Adrenal gland (tissue), 12 donors: ENCODE measurements around the gene PPT2. TPM values are rescaled to one million over a fixed set of nuclear protein-coding genes. Genes with fewer than 3 reads are reported as not detected.
"Not testable (repeated sequence)": the region's sequence is repeated elsewhere in the genome, so short reads cannot be mapped to it uniquely, and the experiment has no call there.

ENCODE experiments used
- DNase-seq, 7 donors: peaks; one replicate each; pipeline ENCODE4 v3.0.0-alpha.2; 2019 to 2020
- H3K27ac ChIP-seq, 5 donors: fragments of 200-600 bp; sonication (generic) in 4 of 5; 1 replicate in 3 of 5; 2 replicates in 2 of 5; pipeline versions ENCODE4 v1.5.1 to v1.8.0; 2016 to 2020; ENCODE audit warnings: mild to moderate bottlenecking in 1 of 5
- H3K27me3 ChIP-seq: fragments of 200-600 bp; 2 replicates; pipeline ENCODE4 v1.8.0; 2021
- H3K36me3 ChIP-seq, 2 donors: fragments of 200-600 bp; replicated peaks in 1 of 2; 1 replicate in 1 of 2; 2 replicates in 1 of 2; pipeline versions ENCODE4 v1.5.1 to v1.8.0; 2018 to 2022
- H3K4me1 ChIP-seq, 2 donors: fragments of 200-600 bp; replicated peaks in 1 of 2; 1 replicate in 1 of 2; 2 replicates in 1 of 2; pipeline versions ENCODE4 v1.5.1 to v1.8.0; 2018 to 2021
- H3K4me3 ChIP-seq, 4 donors: fragments of 200-600 bp; sonication (generic) in 3 of 4; one replicate each; pipeline ENCODE4 v1.5.1; 2016 to 2018
- H3K9me3 ChIP-seq, 3 donors: fragments of 200-600 bp; sonication (generic) in 1 of 3; replicated peaks in 1 of 3; 1 replicate in 2 of 3; 2 replicates in 1 of 3; pipeline versions ENCODE4 v1.5.1 to v1.8.0; 2016 to 2021
- POLR2A ChIP-seq, 2 donors: fragments of 450-650 bp; IDR thresholded peaks; one replicate each; pipeline ENCODE4 v1.6.1; 2017; ENCODE audit warnings: antibody characterized with exemption in 2 of 2, mild to moderate bottlenecking in 2 of 2, moderate library complexity in 1 of 2
- WGBS, 4 donors: extraction: QIAGEN DNeasy Blood & Tissue Kit in 2 of 4; methylation state at CpG; one replicate each; pipeline versions ENCODE4 v1.1.5 to v1.1.7; 2013 to 2017; 5-methylcytosine and 5-hydroxymethylcytosine counted together
- intact Hi-C, 2 donors: fragments of 100-400 bp; cut with DNase I; formaldehyde crosslinking; loops; one replicate each; pipeline versions ENCODE4 v1.14.1 to v1.15.0; 2022 to 2023
- polyA plus RNA-seq, 3 donors: library from polyadenylated mRNA; stranded (reverse); fragments of 200-250 nt in 2 of 3; fragments of 350-450 nt in 1 of 3; fragmentation: Illumina TruSeq in 1 of 3; extraction: RNeasy Lipid Tissue Mini Kit (QIAGEN cat#74804) in 1 of 3; gene quantifications; one replicate each; pipeline ENCODE4 v1.2.3, GENCODE V29; 2013 to 2014
- total RNA-seq, 9 donors: library from RNA; depleted of rRNA in 4 of 9; stranded (reverse); fragments of >200 nt in 4 of 9; fragments of 120-200 nt in 1 of 9; fragmentation: NEBNext Ultra II Directional in 1 of 9; extraction: Animal tissue kit (Norgen Biotek cat#: 25700) in 1 of 9; gene quantifications; one replicate each; pipeline versions ENCODE4 v1.1.0 to v1.2.4, GENCODE V29; 2013 to 2023
- TF ChIP-seq, protein P1 (sequence below), 6 experiments: fragments of 450-650 bp in 4 of 6; fragments of 200-600 bp in 2 of 6; sonication (generic) in 1 of 6; IDR thresholded peaks; 1 replicate in 5 of 6; 2 replicates in 1 of 6; pipeline versions ENCODE4 v1.5.1 to v1.8.0; 2016 to 2021; ENCODE audit warnings: antibody characterized with exemption in 6 of 6, mild to moderate bottlenecking in 2 of 6, moderate library complexity in 1 of 6
- donor health status: healthy with polysubstance abuse.
- donor health status: Bipolar disorder and iron deficiency.
- donor health status: DM: yes; HTN: yes; CAD: no.
- donor health status: DM: no; HTN: no; CAD: no.
- donor health status: DM: no; HTN: no; CAD: no.
- donor health status: DM: yes; HTN: yes; CAD: no.

Gene PPT2
- total and polyA plus RNA-seq, 12 donors = 10.4 to 33.6 (median 23.1) TPM

DNA sequence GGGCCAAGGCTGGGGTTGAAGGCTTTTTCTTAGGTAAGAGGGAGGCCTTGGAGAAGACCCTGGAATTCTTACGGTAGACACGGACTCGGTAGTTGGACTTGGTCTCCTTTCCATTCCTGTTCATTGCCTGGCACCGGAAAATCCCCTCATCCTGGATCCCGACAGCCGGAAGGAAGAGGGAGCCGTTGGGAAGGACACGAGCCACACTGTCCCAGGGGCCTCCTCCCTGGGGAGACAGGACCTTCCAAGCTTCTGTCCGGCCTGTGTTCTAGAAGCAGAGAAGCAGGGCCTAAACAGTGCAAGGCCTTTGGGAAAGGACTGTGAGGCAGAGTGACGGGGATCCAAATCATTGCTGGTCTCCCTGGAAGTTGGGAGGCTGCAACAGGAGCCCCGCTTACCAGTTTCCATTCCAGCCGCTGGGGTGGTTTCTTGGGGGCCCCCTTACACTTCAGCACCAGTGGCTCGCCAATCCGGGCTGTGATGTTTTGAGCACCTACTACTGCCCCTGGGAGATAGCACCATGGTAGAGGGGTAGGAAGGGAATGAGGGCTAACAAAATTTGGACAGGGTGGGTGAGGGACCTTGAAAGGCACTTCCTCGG, 29.6 kb downstream of the PPT2 start:
- H3K9me3 ChIP-seq = no peaks in the 10 kb centered on the region
- H3K36me3 ChIP-seq = peaks cover 0 to 60% of the 10 kb centered on the region in 2 donors
- TF ChIP-seq POLR2A (IDR thresholded peaks at IDR 0.05) = no peak
- WGBS, 4 donors = 59 to 73% (median 69%) methylated on average over 13 to 15 of the region's 15 CpGs
- intact Hi-C loops = no loop called here
- no peak overlapping the region for H3K4me3 ChIP-seq
- peaks cover 16 to 39% of the 10 kb centered on the region in 2 donors for H3K4me1 ChIP-seq
- H3K27ac ChIP-seq = peak overlapping the region in 2 of 5 donors; percentile 49 to 80
- DNase-seq = peak in 1 of 7 donors; percentile 16
- no peaks in the 10 kb centered on the region for H3K27me3 ChIP-seq

DNA sequence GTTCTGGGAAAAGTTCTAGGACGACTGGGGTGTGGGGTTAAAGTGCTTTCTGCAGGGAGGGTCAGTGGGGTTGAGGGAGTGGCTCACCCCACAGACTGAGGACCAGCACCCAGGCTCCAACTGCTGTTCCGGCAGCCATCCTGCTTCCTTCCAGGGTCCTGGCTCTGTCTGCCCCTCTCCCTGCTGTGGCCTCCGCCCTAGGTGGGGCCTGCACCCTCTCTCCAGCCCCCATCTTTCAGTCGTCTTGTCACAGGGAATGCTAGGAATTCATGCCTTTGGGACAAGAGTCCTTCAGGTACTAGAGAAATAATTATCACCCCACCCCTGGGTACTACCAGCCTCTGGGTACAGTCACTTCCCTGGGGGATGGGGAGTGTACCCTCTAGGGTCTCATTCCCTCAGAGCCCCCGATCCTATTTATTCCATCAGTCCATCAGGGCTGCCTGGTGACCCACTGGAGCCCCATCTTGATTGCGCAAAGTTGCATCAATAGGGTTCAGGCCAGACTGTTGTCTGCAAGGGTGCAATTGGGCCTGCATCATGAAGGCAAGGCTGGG, 30.2 kb downstream of the PPT2 start, which contains the start of gene AGER:
AGER (minus strand) TSS at position 170 of the 557 bp plus-strand sequence; CDS start at position 139, 31 bp downstream.
- Histone ChIP-seq H3K27ac (peak within 1 kb of the TSS in 2 of 5 donors; percentile 54 to 80), H3K9me3 (no peaks in the 10 kb centered on the region), H3K4me1 (peaks cover 16 to 40% of the 10 kb centered on the region in 2 donors), H3K4me3 (no peak within 1 kb of the TSS), H3K27me3 (no peaks in the 10 kb centered on the region), H3K36me3 (peaks cover 0 to 60% of the 10 kb centered on the region in 2 donors)
- intact Hi-C loops = no loop called here
- peak in 1 of 7 donors; percentile 15 for DNase-seq
- no peak for TF ChIP-seq POLR2A (IDR thresholded peaks at IDR 0.05)
- TF ChIP-seq, protein P1, sequence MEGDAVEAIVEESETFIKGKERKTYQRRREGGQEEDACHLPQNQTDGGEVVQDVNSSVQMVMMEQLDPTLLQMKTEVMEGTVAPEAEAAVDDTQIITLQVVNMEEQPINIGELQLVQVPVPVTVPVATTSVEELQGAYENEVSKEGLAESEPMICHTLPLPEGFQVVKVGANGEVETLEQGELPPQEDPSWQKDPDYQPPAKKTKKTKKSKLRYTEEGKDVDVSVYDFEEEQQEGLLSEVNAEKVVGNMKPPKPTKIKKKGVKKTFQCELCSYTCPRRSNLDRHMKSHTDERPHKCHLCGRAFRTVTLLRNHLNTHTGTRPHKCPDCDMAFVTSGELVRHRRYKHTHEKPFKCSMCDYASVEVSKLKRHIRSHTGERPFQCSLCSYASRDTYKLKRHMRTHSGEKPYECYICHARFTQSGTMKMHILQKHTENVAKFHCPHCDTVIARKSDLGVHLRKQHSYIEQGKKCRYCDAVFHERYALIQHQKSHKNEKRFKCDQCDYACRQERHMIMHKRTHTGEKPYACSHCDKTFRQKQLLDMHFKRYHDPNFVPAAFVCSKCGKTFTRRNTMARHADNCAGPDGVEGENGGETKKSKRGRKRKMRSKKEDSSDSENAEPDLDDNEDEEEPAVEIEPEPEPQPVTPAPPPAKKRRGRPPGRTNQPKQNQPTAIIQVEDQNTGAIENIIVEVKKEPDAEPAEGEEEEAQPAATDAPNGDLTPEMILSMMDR (IDR thresholded peaks at IDR 0.05) = no peak
- WGBS, 4 donors = 71 to 81% (median 78%) methylated on average over 5 to 6 of the region's 6 CpGs

DNA sequence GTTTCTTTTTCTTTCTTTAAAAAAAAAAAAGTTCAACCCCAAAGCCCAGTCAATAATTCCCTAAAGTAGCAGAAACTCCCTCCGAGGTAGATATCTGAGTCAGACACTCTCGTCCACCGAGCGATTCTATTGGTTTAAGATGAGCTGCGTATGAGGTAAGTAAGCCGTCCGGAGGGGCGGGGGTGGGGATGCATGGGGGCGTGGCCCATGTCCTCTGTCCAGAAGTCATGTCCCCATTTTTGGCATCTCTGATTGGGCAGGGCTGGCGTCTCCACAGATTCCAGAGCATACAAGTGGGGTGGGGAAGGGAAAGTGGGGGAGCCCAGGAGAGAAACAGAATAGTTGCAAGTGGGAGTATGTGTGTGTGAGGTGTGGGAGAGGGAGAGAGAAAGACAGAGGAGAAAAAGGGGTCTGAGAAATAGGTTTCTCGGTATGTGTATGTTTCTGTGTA, 31.8 kb downstream of the PPT2 start:
- peaks cover 0 to 50% of the 10 kb centered on the region in 2 donors for H3K36me3 ChIP-seq
- TF ChIP-seq POLR2A (IDR thresholded peaks at IDR 0.05) = peak in 1 of 2 donors; percentile 32
- WGBS, 4 donors = 16 to 27% (median 20%) methylated on average over 11 of the region's 11 CpGs
- H3K9me3 ChIP-seq, H3K27me3 ChIP-seq, H3K4me3 ChIP-seq, intact Hi-C loops: not testable (repeated sequence)
- H3K4me1 ChIP-seq = peaks cover 15 to 33% of the 10 kb centered on the region in 2 donors
- DNase-seq = peak; percentile 86 to 97 (median 93)
- H3K27ac ChIP-seq = peak overlapping the region; percentile 60 to 81 (median 76)

DNA sequence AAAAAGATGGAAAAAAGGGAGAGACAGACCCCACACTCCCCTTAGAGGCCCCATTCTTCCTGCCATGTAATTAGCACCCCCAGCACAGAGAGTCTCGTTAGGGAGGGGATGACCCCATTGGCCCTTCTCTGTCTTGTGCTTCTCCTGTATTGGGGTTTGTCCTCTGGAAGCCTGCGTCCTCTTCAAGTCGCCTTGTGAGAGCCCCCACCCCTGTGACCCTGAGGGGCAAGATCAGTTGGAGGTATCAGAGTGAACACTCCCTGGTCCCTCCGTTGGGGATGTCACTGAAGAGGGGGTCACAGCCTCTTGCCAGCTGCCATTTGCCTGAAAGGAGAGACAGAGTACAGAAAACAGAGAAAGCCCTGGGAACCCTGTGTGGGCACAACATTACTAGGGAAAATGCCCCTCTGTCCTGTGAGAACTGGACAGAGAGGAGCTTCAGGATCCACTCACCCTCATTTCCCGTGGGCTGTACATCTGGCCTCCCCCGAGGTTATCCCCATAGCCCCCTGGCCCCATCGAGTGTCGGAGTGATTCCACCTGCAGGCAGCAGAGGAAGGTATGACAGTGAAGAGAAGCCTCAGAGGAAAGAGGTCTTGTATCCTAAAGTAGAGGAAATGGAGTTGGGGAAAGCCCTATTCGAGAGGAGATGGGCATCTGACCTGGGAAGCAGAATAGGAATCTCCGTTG, 32.4 kb downstream of the PPT2 start:
- WGBS, 4 donors = 63 to 68% (median 64%) methylated on average over 10 of the region's 10 CpGs
- intact Hi-C loops, H3K4me3 ChIP-seq, H3K27me3 ChIP-seq, H3K9me3 ChIP-seq, DNase-seq: not testable (repeated sequence)
- peaks cover 16 to 39% of the 10 kb centered on the region in 2 donors for H3K4me1 ChIP-seq
- peak overlapping the region; percentile 60 to 81 (median 76) for H3K27ac ChIP-seq
- H3K36me3 ChIP-seq = peaks cover 0 to 45% of the 10 kb centered on the region in 2 donors

DNA sequence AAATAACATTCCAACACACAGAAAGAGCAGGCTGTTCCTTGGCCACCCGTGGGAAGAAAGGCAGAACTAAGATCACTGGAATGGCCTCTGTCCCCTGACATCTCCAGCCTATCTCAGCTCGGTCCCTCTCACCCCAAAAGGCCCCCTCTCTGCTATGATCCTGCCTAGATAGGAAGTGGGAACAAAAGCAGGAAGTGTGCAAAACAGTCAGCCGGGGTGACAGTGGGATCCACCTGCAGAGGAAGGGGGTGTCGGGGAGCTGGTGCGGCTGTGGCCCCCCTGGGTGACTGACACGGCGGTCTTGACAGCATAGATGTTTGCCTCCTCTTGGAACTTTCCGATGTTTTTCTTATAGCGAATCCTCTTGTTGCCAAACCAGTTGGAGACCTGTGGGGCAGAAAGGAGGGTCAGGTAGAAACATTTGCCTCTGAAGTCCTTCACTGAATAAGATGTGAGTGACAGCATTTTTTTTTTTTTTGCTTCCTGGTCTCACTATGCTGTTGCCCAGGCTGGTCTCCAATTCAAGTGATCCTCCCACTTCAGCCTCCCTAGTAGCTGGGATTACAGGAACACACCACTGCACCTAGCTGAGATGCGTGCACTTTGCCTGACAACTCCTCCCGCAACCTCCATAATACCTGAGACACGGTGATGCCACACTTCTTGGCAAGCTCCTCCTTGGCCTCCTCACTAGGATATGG, 33.2 kb downstream of the PPT2 start:
- 66 to 77% (median 71%) methylated on average over 11 to 12 of the region's 12 CpGs for WGBS, 4 donors
- intact Hi-C loops = no loop called here
- no peaks in the 10 kb centered on the region for H3K9me3 ChIP-seq
- H3K4me3 ChIP-seq = no peak overlapping the region
- H3K27me3 ChIP-seq = no peaks in the 10 kb centered on the region
- no peak for DNase-seq
- H3K36me3 ChIP-seq = peaks cover 0 to 37% of the 10 kb centered on the region in 2 donors
- TF ChIP-seq, protein P1 (IDR thresholded peaks at IDR 0.05) = no peak
- TF ChIP-seq POLR2A (IDR thresholded peaks at IDR 0.05) = no peak
- H3K4me1 ChIP-seq = peaks cover 16 to 39% of the 10 kb centered on the region in 2 donors
- peak overlapping the region in 3 of 5 donors; percentile 69 to 94 (median 81) for H3K27ac ChIP-seq

DNA sequence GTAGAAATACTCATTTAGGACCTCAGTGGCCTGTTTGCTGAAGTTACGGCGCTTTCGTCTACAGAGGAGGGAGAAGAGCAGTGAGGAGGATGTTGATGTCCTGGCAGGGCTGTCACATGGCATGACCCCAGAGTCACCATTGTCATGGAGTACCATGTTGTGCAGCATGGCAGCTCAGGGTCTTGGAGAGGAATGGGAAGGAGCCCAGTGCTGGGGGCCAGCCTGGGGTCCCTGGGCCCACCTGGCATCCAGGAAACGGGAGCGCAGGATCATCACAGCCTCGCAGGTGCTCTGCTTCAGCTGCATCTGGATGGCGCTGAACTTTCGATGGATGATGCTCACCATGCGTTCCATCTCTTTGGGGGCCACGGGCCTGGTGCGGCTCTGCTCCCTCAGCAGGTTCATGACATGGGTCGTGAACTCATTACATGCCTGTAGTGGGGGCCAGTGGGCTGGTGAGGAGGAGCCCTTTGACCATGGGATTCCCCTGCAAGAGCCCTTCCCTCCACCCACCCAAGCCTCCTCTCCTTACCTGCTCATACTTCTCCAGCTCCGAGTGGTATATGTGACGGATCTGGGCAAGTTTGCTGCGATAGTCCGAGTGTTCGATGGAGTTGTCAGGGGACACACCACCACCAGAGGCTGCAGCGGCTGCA, 33.9 kb downstream of the PPT2 start:
- intact Hi-C loops = not testable (repeated sequence)

More for the DNA sequence above, 33.9 kb downstream of the PPT2 start:
- peaks cover 0 to 30% of the 10 kb centered on the region in 2 donors for H3K36me3 ChIP-seq
- H3K9me3 ChIP-seq, H3K27me3 ChIP-seq: not testable (repeated sequence)
- H3K27ac ChIP-seq = peak overlapping the region in 3 of 5 donors; percentile 88 to 96 (median 94)
- H3K4me3 ChIP-seq = peak overlapping the region in 1 of 4 donors; percentile 82
- H3K4me1 ChIP-seq = peaks cover 16 to 39% of the 10 kb centered on the region in 2 donors
- WGBS, 4 donors = 72 to 81% (median 79%) methylated on average over 14 to 18 of the region's 18 CpGs
- DNase-seq = peak in 1 of 7 donors; percentile 19
